K562 (cell line): ENCODE results near the gene TULP4. TPM values are rescaled to one million over a fixed set of nuclear protein-coding genes. Genes with fewer than 3 reads are reported as not detected.

Experiments used
- ATAC-seq: fragments of 200-7000 bp; cut with Tn5 transposase; 3 replicates; pipeline ENCODE4 v1.9.1; 2020; ENCODE audit warnings: moderate library complexity
- BruUV-seq: library from RNA; stranded (reverse); fragments of 400-500 nt; replicated peaks from 2 replicates; lab custom pipeline; 2021; lab: Mats Ljungman, UMichigan
- CTCF ChIA-PET: fragments of 300-600 bp; formaldehyde crosslinking; extraction: SDS; loops from one replicate; lab custom pipeline; 2021; ENCODE audit warnings: low intra/inter-chr PET ratio; lab: Yijun Ruan, JAX
- POLR2A ChIA-PET: fragments of 300-600, 350-650 bp; sonication (Branson Sonifier 250); formaldehyde crosslinking; extraction: SDS; loops from one replicate; lab custom pipeline; 2021; ENCODE audit warnings: antibody characterized with exemption, inconsistent platforms; lab: Yijun Ruan, JAX
- DNase-seq, 4 experiments: peaks; one replicate each; pipeline versions ENCODE4 v3.0.0 to v3.0.0-alpha.2; 2011 to 2018; ENCODE audit warnings: low spot score in 3 of 4, mixed read lengths in 3 of 4; ENCODE audit errors: extremely low read depth in 1 of 4
- FAIRE-seq: peaks from 2 replicates; lab custom pipeline; 2011; peaks lifted over from hg19 to GRCh38; lab: Jason Lieb, UNC
- H2AFZ ChIP-seq: 2 replicates; pipeline ENCODE4 v1.6.0; 2011; ENCODE audit warnings: low read depth, low read length, control low read depth, inconsistent platforms
- H3K27ac ChIP-seq: fragments of 200-600 bp; 3 replicates; pipeline ENCODE4 v1.8.0; 2011; ENCODE audit warnings: low read depth, mild to moderate bottlenecking, control low read depth, inconsistent platforms, low read length, moderate library complexity, mixed read lengths; ENCODE audit errors: extremely low read depth
- H3K27me3 ChIP-seq, 2 experiments: fragments of 300-600 bp in 1 of 2; 2 replicates in 1 of 2; 3 replicates in 1 of 2; pipeline versions ENCODE4 v1.6.0 to v1.8.0; 2011; ENCODE audit warnings: inconsistent platforms in 2 of 2, low read length in 2 of 2, mild to moderate bottlenecking in 1 of 2, mixed read lengths in 1 of 2, moderate library complexity in 1 of 2; ENCODE audit not compliant: control insufficient read depth in 2 of 2, insufficient read depth in 2 of 2
- H3K36me3 ChIP-seq: fragments of 300-600 bp; 3 replicates; pipeline ENCODE4 v1.8.0; 2011; ENCODE audit warnings: mild to moderate bottlenecking, low read length, inconsistent platforms; ENCODE audit not compliant: control insufficient read depth, insufficient read depth
- H3K4me1 ChIP-seq, 2 experiments: fragments of 200-600 bp in 1 of 2; replicated peaks in 1 of 2; 2 replicates in 1 of 2; 3 replicates in 1 of 2; pipeline versions ENCODE4 v1.5.1 to v1.8.0; 2011; ENCODE audit warnings: inconsistent platforms in 2 of 2, low read length in 2 of 2, mild to moderate bottlenecking in 1 of 2, mixed read lengths in 1 of 2, moderate library complexity in 1 of 2; ENCODE audit not compliant: control insufficient read depth in 2 of 2, insufficient read depth in 2 of 2
- H3K4me2 ChIP-seq: 2 replicates; pipeline ENCODE4 v1.6.1; 2011; ENCODE audit warnings: low read length, control low read depth, inconsistent platforms, mixed read lengths; ENCODE audit not compliant: insufficient read depth
- H3K4me3 ChIP-seq: fragments of 200-600 bp; sonication (generic), shearing (Covaris generic); 2 replicates; pipeline ENCODE4 v1.5.1; 2016; ENCODE audit warnings: control low read depth, inconsistent platforms
- H3K79me2 ChIP-seq: fragments of 200-600 bp; 3 replicates; pipeline ENCODE4 v1.8.0; 2011; ENCODE audit warnings: low read length, inconsistent platforms; ENCODE audit not compliant: control insufficient read depth, insufficient read depth
- H3K9ac ChIP-seq, 2 experiments: 2 replicates each; pipeline versions ENCODE4 v1.6.0 to v1.6.1; 2011; ENCODE audit warnings: low read depth in 2 of 2, low read length in 2 of 2, control low read depth in 1 of 2, inconsistent platforms in 1 of 2, mild to moderate bottlenecking in 1 of 2, mixed read lengths in 1 of 2; ENCODE audit not compliant: insufficient read depth in 1 of 2
- H3K9me1 ChIP-seq: one replicate; pipeline ENCODE4 v1.6.0; 2011; ENCODE audit warnings: inconsistent platforms, mild to moderate bottlenecking, low read length, moderate library complexity; ENCODE audit not compliant: control insufficient read depth, insufficient read depth
- H3K9me3 ChIP-seq: replicated peaks from 2 replicates; pipeline ENCODE4 v1.5.1; 2011; ENCODE audit warnings: low read depth, low read length, inconsistent platforms; ENCODE audit not compliant: control insufficient read depth, insufficient read depth
- H4K20me1 ChIP-seq: replicated peaks from 2 replicates; pipeline ENCODE4 v1.6.1; 2011; ENCODE audit warnings: low read length, inconsistent platforms, mixed read lengths; ENCODE audit not compliant: control insufficient read depth, insufficient read depth
- BRF1 ChIP-seq: IDR thresholded peaks from 3 replicates; pipeline ENCODE4 v1.6.1; 2011; ENCODE audit warnings: borderline replicate concordance, mild to moderate bottlenecking; ENCODE audit not compliant: insufficient read length; ENCODE audit errors: extremely low read depth
- CTCF ChIP-seq, 3 experiments: IDR thresholded peaks in 2 of 3; conservative IDR thresholded peaks in 1 of 3; 2 replicates each; pipeline ENCODE4 v1.5.1; 2011 to 2012; ENCODE audit warnings: low read length in 3 of 3, mild to moderate bottlenecking in 3 of 3, control low read depth in 2 of 3, improper control_type of control experiment in 1 of 3, inconsistent platforms in 1 of 3, low read depth in 1 of 3, mixed read lengths in 1 of 3, moderate library complexity in 1 of 3; ENCODE audit not compliant: insufficient read depth in 2 of 3
- HOMEZ ChIP-seq: fragments of 250-450 bp; sonication (Bioruptor Pico); IDR thresholded peaks from 2 replicates; pipeline ENCODE4 v1.4.0; 2020; ENCODE audit warnings: mild to moderate bottlenecking, moderate library complexity
- ZBTB33 ChIP-seq: sonication (generic); formaldehyde crosslinking; IDR thresholded peaks from 2 replicates; pipeline ENCODE4 v1.8.1; 2023; ENCODE audit warnings: mild to moderate bottlenecking, missing genetic modification reagents
- ZNF740 ChIP-seq, 3 experiments: fragments of 200-800 bp in 1 of 3; sonication (Bioruptor generic) in 1 of 3; sonication (generic) in 1 of 3; formaldehyde crosslinking in 1 of 3; IDR thresholded peaks; 2 replicates each; pipeline versions ENCODE4 v1.6.1 to v1.8.0; 2016 to 2022; ENCODE audit warnings: mild to moderate bottlenecking in 2 of 3, missing compliant biosample characterization in 2 of 3, missing genetic modification characterization in 2 of 3, missing genetic modification reagents in 1 of 3
- WGBS: fragments of 100-300 bp; shearing (Covaris generic); methylation state at CpG from one replicate; pipeline ENCODE4 v1.1.6; 2016; ENCODE audit warnings: low coverage, mixed read lengths; ENCODE audit not compliant: insufficient coverage; ENCODE audit errors: missing lambda C conversion rate; 5-methylcytosine and 5-hydroxymethylcytosine counted together
- in situ Hi-C: fragments of 300-500 bp; cut with MboI; formaldehyde crosslinking; loops from 4 replicates; pipeline ENCODE4 v1.15.0; 2018; ENCODE audit warnings: inconsistent platforms, mixed read lengths
- intact Hi-C: fragments of 100-400 bp; cut with micrococcal nuclease; formaldehyde crosslinking; loops from 2 replicates; pipeline ENCODE4 v1.14.2; 2022
- polyA plus RNA-seq, 8 experiments: library from polyadenylated mRNA; depleted of rRNA in 4 of 8; stranded (reverse) in 5 of 8; unstranded in 3 of 8; fragments of >200 nt; fragmentation: Nextera tagmentation in 2 of 8; fragmentation: Illumina TruSeq in 1 of 8; extraction: Ambion mirVana in 2 of 8; extraction: Trizol in 1 of 8; gene quantifications; 2 replicates each; pipeline versions ENCODE4 v1.2.1 to v1.2.3, GENCODE V29; 2011 to 2014; ENCODE audit warnings: inconsistent platforms in 1 of 8, missing spikeins in 1 of 8
- total RNA-seq, 7 experiments: library from RNA; depleted of rRNA in 6 of 7; stranded (reverse); fragments of >200 nt in 6 of 7; fragmentation: Illumina TruSeq in 2 of 7; extraction: Trizol in 2 of 7; gene quantifications; 2 replicates each; pipeline versions ENCODE4 v1.2.1 to v1.2.3, GENCODE V29; 2011 to 2021; ENCODE audit warnings: low replicate concordance in 1 of 7

TULP4 gene
- total and polyA plus RNA-seq, 9 of the 15 experiments (the other 6 are each of a cell fraction or from before 2014, with no cell fraction given), result 1.2 to 50.4 (median 11.0) TPM

GRCh38 chr6:158496700-158497099 is 184.4 kb downstream of the TULP4 start:
- no peak for TF ChIP-seq HOMEZ (CRISPR knock-in tag)
- TF ChIP-seq CTCF (IDR thresholded peaks at IDR 0.05 in 2 of 3, conservative IDR thresholded peaks at IDR 0.05 in 1 of 3; ENCODE audit: insufficient read depth in 2 of 3, low read depth in 1 of 3, low read length in 3 of 3), result peak in 2 of 3 experiments; percentile 22 to 26; a peak in 1 of 6 replicates
- TF ChIP-seq ZBTB33 (CRISPR knock-in tag), result peak; percentile 67
- no peak for TF ChIP-seq ZNF740 (CRISPR knock-in tag; IDR thresholded peaks at IDR 0.05)
- TF ChIP-seq ZNF740 (tag; IDR thresholded peaks at IDR 0.05), result peak in 1 of 2 experiments; percentile 45; a peak in 1 of 4 replicates
- no peak for TF ChIP-seq BRF1
- Histone ChIP-seq H4K20me1 (no peaks in the 10 kb centered on the region), H3K27ac (no peak overlapping the region), H3K79me2 (no peaks in the 10 kb centered on the region), H3K36me3 (peaks cover 39% of the 10 kb centered on the region), H3K4me1 (no peaks in the 10 kb centered on the region), H2AFZ (no peak overlapping the region), H3K9me3 (no peaks in the 10 kb centered on the region), H3K4me2 (no peak overlapping the region), H3K9me1 (no peaks in the 10 kb centered on the region), H3K4me3 (no peak overlapping the region), H3K27me3 (no peaks in the 10 kb centered on the region), H3K9ac (no peak overlapping the region)
- intact Hi-C loops (no loop called here), in situ Hi-C loops (no loop called here)
- peak; percentile 38; the same call in 1 of the 3 replicates for ATAC-seq
- ChIA-PET POLR2A (interaction anchor here (1.1 to 2.4 kb wide), 3 partner anchors 9 to 16 kb away, joined by 3 to 7 read pairs (median 4); no protein-coding TSS in a partner anchor), CTCF (no interaction called here)
- DNase-seq, result no peak
- FAIRE-seq, result no peak
- no TSS peak for BruUV-seq
- WGBS, result 87% methylated on average over 3 of the region's 3 CpGs
